Left lung (tissue), 10 donors: Measurements from ENCODE around the gene TRERF1. TPM values are rescaled to one million over a fixed set of nuclear protein-coding genes. Genes with fewer than 3 reads are reported as not detected.
A peak's percentile ranks its signal among the peaks of the same experiment; 100 is the strongest.

Source experiments
- ATAC-seq: fragments of 200-7000 bp; cut with Tn5 transposase; one replicate; pipeline ENCODE4 v1.9.1; 2020; ENCODE audit warnings: moderate library complexity
- DNase-seq, 4 donors: peaks; one replicate each; pipeline ENCODE4 v3.0.0-alpha.2; 2013 to 2020
- H3K27ac ChIP-seq, 2 donors: fragments of 200-600 bp; sonication (generic) in 1 of 2; one replicate each; pipeline versions ENCODE4 v1.5.0 to v1.8.0; 2020 to 2021
- H3K27me3 ChIP-seq, 2 donors: fragments of 200-600 bp; sonication (generic) in 1 of 2; one replicate each; pipeline versions ENCODE4 v1.5.0 to v1.8.0; 2020 to 2021
- H3K36me3 ChIP-seq, 2 donors: fragments of 200-600 bp; sonication (generic) in 1 of 2; one replicate each; pipeline versions ENCODE4 v1.5.0 to v1.8.0; 2020 to 2021
- H3K4me1 ChIP-seq, 2 donors: fragments of 200-600 bp; one replicate each; pipeline ENCODE4 v1.8.0; 2021
- H3K4me3 ChIP-seq, 2 donors: fragments of 200-600 bp; sonication (generic) in 1 of 2; one replicate each; pipeline versions ENCODE4 v1.5.0 to v1.8.0; 2020 to 2021; ENCODE audit warnings: mild to moderate bottlenecking in 1 of 2
- H3K9me3 ChIP-seq, 2 donors: fragments of 200-600 bp; sonication (generic) in 1 of 2; one replicate each; pipeline versions ENCODE4 v1.5.0 to v1.8.0; 2020 to 2021
- intact Hi-C, 2 donors: fragments of 100-400 bp; cut with DNase I; formaldehyde crosslinking; loops; one replicate each; pipeline versions ENCODE4 v1.11.2 to v1.14.2; 2022
- polyA plus RNA-seq, 6 donors: library from polyadenylated mRNA; unstranded; fragments of 120-200 nt; gene quantifications; one replicate each; pipeline ENCODE4 v1.2.1, GENCODE V29; 2013; ENCODE audit not compliant: insufficient read length in 6 of 6
- total RNA-seq, 2 donors: library from RNA; stranded (reverse); fragmentation: NEBNext Ultra II Directional; extraction: Animal tissue kit (Norgen Biotek cat#: 25700); gene quantifications; one replicate each; pipeline ENCODE4 v1.2.1, GENCODE V29; 2021
- TF ChIP-seq, protein P1 (sequence below), 2 donors: fragments of 200-600 bp; sonication (generic) in 1 of 2; IDR thresholded peaks; one replicate each; pipeline versions ENCODE4 v1.5.0 to v1.8.0; 2021; ENCODE audit warnings: antibody characterized with exemption in 2 of 2
- donor health status: DM: no; HTN: yes; CAD: no.
- donor health status: DM: no; HTN: no; CAD: no.

The TRERF1 gene
- total and polyA plus RNA-seq, 8 donors: 3.7 to 24.9 (median 20.7) TPM

DNA sequence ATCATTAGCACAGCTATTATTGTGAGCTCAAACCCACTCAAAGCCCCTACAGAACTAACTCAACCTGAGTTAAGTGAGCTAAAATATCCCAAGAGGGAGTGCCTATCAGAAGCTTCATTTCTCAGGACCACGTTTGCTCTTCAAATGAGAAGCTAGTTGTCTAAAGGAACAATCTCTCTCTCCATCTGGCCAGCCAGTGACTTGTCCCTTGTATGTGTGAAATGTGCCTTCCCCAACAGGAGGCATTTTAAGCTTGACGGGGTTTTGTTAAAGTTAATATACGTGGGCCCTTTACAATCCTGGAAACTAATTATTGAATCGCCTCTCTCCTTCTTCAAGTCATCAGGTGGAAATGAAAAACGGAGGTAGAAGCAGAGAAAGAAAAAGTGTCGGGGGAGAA, 62.0 kb downstream of the TRERF1 start:
- no peak for ATAC-seq
- TF ChIP-seq, protein P1, sequence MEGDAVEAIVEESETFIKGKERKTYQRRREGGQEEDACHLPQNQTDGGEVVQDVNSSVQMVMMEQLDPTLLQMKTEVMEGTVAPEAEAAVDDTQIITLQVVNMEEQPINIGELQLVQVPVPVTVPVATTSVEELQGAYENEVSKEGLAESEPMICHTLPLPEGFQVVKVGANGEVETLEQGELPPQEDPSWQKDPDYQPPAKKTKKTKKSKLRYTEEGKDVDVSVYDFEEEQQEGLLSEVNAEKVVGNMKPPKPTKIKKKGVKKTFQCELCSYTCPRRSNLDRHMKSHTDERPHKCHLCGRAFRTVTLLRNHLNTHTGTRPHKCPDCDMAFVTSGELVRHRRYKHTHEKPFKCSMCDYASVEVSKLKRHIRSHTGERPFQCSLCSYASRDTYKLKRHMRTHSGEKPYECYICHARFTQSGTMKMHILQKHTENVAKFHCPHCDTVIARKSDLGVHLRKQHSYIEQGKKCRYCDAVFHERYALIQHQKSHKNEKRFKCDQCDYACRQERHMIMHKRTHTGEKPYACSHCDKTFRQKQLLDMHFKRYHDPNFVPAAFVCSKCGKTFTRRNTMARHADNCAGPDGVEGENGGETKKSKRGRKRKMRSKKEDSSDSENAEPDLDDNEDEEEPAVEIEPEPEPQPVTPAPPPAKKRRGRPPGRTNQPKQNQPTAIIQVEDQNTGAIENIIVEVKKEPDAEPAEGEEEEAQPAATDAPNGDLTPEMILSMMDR (IDR thresholded peaks at IDR 0.05): no peak
- Histone ChIP-seq H3K4me3 (no peak overlapping the region), H3K4me1 (peaks cover 0 to 35% of the 10 kb centered on the region in 2 donors), H3K36me3 (no peaks in the 10 kb centered on the region), H3K9me3 (no peaks in the 10 kb centered on the region), H3K27ac (peak overlapping the region in 1 of 2 donors; percentile 49), H3K27me3 (no peaks in the 10 kb centered on the region)
- no peak for DNase-seq
- intact Hi-C loops: no loop called here

DNA sequence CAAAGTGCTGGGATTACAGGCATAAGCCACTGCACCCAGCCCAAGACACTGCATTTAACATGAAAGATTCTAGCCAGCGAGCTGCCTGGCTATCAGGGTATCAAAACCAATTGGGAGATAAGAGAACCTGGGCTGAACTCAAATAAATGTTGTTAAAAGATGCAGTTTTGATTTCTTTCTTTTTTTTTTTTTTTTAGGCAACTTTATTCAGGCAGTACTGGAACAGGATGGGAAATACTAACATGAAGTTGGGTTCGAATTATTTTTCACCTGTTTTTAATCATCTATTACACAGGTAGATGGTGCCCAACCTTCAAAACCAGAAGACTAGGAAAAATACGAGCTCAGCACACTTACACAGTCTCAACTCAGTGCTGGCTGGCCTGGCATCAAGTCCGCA, 63.7 kb downstream of the TRERF1 start:
- no peaks in the 10 kb centered on the region for H3K9me3 ChIP-seq
- TF ChIP-seq, protein P1 (IDR thresholded peaks at IDR 0.05): no peak
- H3K36me3 ChIP-seq: no peaks in the 10 kb centered on the region
- H3K27me3 ChIP-seq: no peaks in the 10 kb centered on the region
- ATAC-seq: no peak
- intact Hi-C loops: no loop called here
- no peak overlapping the region for H3K4me3 ChIP-seq
- H3K4me1 ChIP-seq: peaks cover 0 to 24% of the 10 kb centered on the region in 2 donors
- no peak overlapping the region for H3K27ac ChIP-seq
- no peak for DNase-seq

DNA sequence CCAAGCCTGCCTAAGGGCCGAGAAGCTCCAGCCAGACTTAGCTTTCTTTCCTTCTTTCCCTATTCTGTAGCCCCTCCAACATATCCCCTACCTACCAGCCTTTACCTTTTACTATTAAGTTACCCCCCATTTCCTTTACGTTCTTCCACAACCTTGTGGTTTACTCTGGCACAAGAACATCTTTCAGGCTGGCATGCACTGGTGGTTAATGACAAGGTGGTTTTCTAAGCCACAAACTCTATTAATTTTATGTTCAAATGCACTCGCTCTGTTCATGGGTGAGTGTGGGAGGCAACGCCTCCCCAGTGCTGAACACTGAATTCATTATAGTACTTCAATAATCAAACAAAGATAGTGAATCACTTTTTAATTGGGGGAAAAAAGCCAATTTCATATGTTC, 64.4 kb downstream of the TRERF1 start:
- H3K27ac ChIP-seq: peak overlapping the region in 1 of 2 donors; percentile 38
- H3K27me3 ChIP-seq: no peaks in the 10 kb centered on the region
- no peaks in the 10 kb centered on the region for H3K9me3 ChIP-seq
- TF ChIP-seq, protein P1 (IDR thresholded peaks at IDR 0.05): no peak
- DNase-seq (no peak), ATAC-seq (no peak)
- H3K4me1 ChIP-seq: peaks cover 0 to 22% of the 10 kb centered on the region in 2 donors
- no peaks in the 10 kb centered on the region for H3K36me3 ChIP-seq
- intact Hi-C loops: no loop called here
- H3K4me3 ChIP-seq: no peak overlapping the region

DNA sequence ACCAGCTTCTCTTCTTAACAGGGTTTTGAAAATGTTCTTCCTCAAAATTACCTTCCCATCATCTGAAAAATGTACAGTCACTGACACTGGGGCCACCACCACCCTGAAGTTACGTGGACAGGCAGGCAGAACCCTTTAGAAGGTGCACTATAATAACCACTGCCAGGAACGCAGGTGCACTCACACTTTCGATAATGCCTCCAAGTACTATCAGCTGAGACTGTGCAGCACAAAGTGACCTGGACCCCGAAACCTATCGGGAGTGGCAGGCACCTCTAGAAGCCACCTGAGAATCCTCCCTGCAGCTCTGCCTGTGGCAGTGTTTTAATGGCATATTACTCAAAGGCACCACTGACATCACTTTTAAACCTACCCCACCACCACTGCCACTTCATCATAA, 66.4 kb downstream of the TRERF1 start:
- intact Hi-C loops: no loop called here
- TF ChIP-seq, protein P1 (IDR thresholded peaks at IDR 0.05): no peak
- Histone ChIP-seq H3K9me3 (no peaks in the 10 kb centered on the region), H3K4me1 (peaks cover 0 to 31% of the 10 kb centered on the region in 2 donors), H3K27me3 (no peaks in the 10 kb centered on the region), H3K4me3 (no peak overlapping the region), H3K27ac (no peak overlapping the region), H3K36me3 (no peaks in the 10 kb centered on the region)
- DNase-seq: no peak
- ATAC-seq: no peak

DNA sequence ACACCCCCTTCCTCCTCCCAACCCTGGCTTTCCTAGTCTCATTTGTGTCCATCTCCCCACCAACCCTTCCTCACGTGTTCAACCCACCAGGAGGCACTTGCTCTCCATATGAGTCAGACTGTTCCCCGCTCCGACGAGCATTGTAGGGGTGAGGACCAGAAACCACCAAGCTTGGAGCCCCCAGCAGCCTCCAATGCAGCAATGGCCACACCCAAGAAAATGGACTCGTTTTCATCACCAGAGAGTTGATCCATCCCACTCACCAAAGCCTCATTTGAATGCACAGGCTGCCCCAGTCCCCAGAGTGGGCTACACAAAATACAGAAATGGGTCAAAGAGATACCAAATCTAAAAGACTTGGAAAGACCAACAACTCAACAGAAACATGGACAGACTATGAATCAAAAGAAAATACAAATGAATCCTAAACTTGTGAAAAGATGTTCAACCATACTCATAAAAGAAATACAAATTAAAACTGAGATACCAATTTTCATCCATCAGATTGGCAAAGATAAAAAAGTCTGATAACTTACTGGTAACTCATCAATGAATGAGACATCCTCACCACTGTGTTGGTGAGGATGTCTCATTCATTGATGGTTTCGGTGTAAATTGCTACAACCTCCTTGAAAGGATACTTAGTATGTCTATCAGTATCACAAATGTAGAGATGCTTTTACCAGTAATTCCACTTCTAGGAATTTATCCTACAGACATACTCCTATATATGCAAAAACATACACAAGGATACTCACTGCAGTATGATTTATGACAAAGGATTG, 68.1 kb downstream of the TRERF1 start:
- H3K27ac ChIP-seq: no peak overlapping the region
- no peak for ATAC-seq
- DNase-seq: no peak
- peaks cover 0 to 40% of the 10 kb centered on the region in 2 donors for H3K4me1 ChIP-seq
- H3K4me3 ChIP-seq: no peak overlapping the region
- TF ChIP-seq, protein P1 (IDR thresholded peaks at IDR 0.05): no peak
- no peaks in the 10 kb centered on the region for H3K27me3 ChIP-seq
- H3K36me3 ChIP-seq: no peaks in the 10 kb centered on the region
- no peaks in the 10 kb centered on the region for H3K9me3 ChIP-seq
- intact Hi-C loops: no loop called here
